Subcutaneous adipose tissue (tissue), 4 donors: Measurements from ENCODE around the gene DSC2. TPM values are rescaled to one million over a fixed set of nuclear protein-coding genes. Genes with fewer than 3 reads are reported as not detected.

Experiments used
- total RNA-seq, 4 donors: library from RNA; depleted of rRNA; stranded (reverse); fragments of >200 nt; gene quantifications; one replicate each; pipeline ENCODE4 v1.1.0, GENCODE V29; 2016
- TF ChIP-seq, protein P1 (sequence below): fragments of 450-650 bp; IDR thresholded peaks from one replicate; pipeline ENCODE4 v1.5.1; 2016; ENCODE audit warnings: low read depth, mild to moderate bottlenecking, control low read depth, antibody characterized with exemption, moderate library complexity

Gene DSC2
- total RNA-seq, 4 donors from 2014 or later = 10.6 to 18.2 (median 13.3) TPM

GRCh38 chr18:31129398-31130115, 27.3 kb upstream of the DSC2 start:
- TF ChIP-seq, protein P1, sequence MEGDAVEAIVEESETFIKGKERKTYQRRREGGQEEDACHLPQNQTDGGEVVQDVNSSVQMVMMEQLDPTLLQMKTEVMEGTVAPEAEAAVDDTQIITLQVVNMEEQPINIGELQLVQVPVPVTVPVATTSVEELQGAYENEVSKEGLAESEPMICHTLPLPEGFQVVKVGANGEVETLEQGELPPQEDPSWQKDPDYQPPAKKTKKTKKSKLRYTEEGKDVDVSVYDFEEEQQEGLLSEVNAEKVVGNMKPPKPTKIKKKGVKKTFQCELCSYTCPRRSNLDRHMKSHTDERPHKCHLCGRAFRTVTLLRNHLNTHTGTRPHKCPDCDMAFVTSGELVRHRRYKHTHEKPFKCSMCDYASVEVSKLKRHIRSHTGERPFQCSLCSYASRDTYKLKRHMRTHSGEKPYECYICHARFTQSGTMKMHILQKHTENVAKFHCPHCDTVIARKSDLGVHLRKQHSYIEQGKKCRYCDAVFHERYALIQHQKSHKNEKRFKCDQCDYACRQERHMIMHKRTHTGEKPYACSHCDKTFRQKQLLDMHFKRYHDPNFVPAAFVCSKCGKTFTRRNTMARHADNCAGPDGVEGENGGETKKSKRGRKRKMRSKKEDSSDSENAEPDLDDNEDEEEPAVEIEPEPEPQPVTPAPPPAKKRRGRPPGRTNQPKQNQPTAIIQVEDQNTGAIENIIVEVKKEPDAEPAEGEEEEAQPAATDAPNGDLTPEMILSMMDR = no peak

DNA sequence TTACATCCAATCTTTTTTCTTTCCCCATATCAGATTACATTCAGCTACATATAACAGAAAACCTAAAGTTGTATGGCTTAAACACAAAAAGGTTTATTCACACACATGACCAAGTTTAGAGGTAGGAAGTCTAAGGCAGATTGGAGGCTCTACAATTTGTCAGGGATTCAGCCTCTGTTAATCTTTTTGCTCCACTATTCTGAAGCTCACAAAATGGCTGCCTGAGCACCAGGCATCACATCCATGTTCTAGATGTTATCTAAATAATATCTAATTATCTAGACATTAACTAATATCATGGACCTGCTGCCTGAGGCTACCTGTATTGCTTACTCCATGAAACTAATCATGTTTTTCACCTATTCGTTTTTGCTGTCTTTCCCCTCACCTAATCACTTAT, 23.7 kb upstream of the DSC2 start:
- TF ChIP-seq, protein P1 = no peak

DNA sequence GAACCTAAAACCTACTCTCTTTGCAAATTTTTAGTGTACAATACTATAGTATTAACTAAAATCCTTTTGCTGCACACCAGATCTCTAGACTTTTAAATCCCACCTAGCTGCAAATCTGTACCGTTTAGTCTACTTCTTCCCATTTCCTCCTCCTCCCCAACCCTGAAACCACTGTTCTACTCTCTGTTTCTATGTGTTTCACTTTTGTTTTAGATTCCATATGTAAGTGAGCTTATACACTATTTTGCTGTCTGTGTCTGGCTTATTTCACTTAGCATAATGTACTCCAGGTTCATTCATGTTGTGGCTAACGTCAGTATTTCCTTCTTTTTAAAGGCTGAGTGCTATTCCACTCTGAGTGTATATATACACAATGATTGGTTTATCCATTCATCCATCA, 18.4 kb upstream of the DSC2 start:
- TF ChIP-seq, protein P1 = no peak

GRCh38 chr18:31116853-31117595, 14.8 kb upstream of the DSC2 start:
- TF ChIP-seq, protein P1 = no peak

GRCh38 chr18:31112804-31113203, 10.6 kb upstream of the DSC2 start:
- TF ChIP-seq, protein P1 = no peak

- TF ChIP-seq, protein P1 = no peak
Measured at GRCh38 chr18:31105733-31106132, 3.5 kb upstream of the DSC2 start.

GRCh38 chr18:31104444-31104843, 2.2 kb upstream of the DSC2 start:
- TF ChIP-seq, protein P1 = no peak
